Epithelial cell of proximal tubule (primary cell): ENCODE results near the gene AMPH. TPM values are rescaled to one million over a fixed set of nuclear protein-coding genes. Genes with fewer than 3 reads are reported as not detected.
"Not testable (repeated sequence)": the region's sequence is repeated elsewhere in the genome, so short reads cannot be mapped to it uniquely, and the experiment has no call there.

Experiments used
- DNase-seq: peaks from one replicate; pipeline ENCODE4 v3.0.0-alpha.2; 2011; ENCODE audit warnings: low read depth
- H3K4me3 ChIP-seq: 2 replicates; pipeline ENCODE4 v1.5.1; 2011; ENCODE audit warnings: low read depth, mild to moderate bottlenecking, low read length
- CTCF ChIP-seq: conservative IDR thresholded peaks from 2 replicates; pipeline ENCODE4 v1.5.1; 2012; ENCODE audit warnings: low read depth, mild to moderate bottlenecking, low read length
- total RNA-seq: library from RNA; depleted of rRNA; stranded (reverse); fragments of >200 nt; gene quantifications from 2 replicates; pipeline ENCODE4 v1.2.3, GENCODE V29; 2015

The AMPH gene
- total RNA-seq, 1 donor from 2014 or later: 0.06 TPM

DNA sequence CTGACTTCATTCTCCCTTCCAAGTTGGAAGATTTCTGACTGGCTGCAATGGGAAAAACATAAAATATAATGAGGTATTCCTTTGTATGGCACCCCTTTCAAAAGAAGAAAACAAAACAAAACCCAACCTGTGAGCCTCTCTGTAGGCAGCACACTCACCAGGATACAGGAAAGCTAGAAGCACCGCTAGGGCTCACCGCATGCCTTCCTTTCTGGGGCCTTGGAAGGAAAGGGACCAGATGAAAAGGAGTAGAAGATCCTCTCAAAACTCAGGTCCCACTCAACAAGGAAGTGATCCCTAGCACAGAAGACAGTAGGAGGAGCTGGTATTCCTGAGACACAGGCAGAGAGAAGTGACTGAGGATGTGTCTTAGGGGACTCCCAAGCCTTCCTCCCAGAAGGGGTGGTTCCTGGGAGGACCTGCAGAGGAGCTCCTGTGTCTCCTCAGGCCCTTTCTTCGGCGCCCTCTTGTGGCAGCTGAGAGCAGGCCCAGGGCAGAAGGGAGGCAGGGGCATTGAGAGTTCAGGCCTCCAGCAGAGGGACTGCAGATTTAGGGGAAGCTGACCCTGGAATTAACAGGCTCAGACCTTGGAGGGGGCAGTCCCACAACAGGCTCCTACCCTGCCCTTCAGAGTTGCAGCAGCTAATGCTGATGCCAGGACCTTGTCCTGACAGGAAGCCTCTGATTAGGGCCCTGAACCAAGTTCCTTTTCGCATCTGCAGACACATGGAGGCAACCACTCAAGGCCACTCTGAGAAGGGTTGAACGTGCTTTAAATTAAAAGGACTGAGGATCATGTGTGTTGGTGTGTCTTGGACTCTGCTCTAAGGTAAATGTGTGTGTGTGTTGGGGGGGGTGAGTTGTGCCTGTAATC, 285.6 kb downstream of the AMPH start:
- peak; percentile 79 for TF ChIP-seq CTCF
- not testable (repeated sequence) for H3K4me3 ChIP-seq, DNase-seq

- not testable (repeated sequence) for H3K4me3 ChIP-seq, DNase-seq
Measured at GRCh38 chr7:38344741-38345140, 286.4 kb downstream of the AMPH start.

DNA sequence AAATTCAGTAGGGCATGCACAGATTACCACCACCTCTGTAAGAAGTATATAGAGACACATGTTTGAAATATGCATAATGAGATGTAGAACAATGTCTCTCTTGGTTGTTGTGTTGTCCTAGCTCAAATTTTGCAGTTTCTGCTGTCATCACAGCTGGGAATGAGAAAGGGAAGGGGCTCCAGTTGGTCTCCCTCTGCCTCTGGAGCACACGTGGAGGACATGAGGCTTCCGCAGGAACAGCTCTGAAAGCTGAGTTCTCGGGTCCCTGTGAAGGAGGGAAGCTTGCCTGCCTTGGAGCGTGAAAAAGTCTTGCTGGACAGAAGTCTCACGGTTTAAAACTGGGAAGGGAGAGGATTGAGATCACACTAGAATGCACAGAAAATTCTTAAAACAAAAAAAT, 289.0 kb downstream of the AMPH start:
- H3K4me3 ChIP-seq, DNase-seq: not testable (repeated sequence)

DNA sequence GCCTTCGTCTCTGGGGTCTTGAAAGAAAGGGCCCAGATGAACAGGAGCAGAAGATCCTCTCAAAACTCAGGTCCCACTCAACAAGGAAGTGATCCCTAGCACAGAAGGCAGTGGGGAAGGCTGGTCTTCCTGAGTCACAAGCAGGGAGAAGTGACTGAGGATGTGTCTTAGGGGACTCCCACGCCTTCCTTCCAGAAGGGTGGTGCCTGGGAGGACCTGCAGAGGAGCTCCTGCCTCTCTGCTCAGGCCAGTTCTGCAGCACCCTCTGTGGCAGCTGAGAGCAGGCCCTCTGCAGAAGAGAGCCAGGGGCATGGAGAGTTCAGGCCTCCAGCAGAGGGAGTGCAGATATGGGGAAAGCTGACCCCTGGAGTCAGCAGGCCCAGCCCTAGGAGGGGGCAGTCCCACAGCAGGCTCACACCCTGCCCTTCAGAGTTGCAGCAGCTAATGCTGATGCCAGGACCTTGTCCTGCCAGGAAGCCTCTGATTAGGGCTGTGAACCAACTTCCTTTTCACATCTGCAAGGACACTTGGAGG, 289.9 kb downstream of the AMPH start:
- DNase-seq: not testable (repeated sequence)
- peak; percentile 27 for TF ChIP-seq CTCF

DNA sequence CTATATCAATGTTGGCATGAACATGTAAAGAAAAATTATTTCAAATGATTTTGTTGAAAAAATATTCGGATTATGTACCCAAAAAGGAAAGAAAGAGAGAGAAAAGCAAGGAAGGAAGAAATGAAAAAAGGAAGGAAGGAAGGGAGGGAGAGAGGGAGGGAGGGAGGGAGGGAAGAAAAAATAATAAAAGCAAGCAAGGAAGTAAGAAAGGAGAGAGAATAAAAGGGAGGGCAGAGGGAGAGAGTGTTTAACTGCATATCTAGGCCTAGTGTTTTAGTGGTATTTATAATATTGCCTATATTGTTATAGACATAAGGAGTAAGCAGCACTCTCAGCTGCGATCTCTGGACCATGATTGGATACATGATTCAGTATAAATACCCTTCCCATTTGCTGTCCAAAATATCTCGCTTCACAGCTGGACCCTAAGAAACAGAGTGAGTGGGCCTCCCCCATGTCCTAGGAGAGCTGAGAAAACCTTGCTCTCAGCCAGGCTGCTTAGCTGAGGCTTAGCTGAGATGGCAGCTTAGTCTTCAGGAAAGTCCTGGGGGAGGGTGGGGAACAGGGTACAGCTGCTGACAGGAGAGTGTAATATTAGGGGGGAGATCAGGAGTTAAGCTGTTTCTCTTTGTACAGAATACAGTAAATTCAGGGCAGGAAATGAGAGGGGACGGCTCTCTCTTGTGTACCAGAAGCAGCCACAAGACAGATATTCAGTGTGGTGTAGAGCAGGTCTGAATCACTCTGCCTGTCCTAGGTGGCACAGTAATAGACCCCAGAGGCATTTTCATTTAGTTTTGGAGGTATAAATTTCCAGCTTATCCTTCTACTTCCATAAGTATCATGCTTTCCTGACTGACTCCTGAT, 291.0 kb downstream of the AMPH start:
- no peak for DNase-seq
- TF ChIP-seq CTCF: no peak
- H3K4me3 ChIP-seq: no peak overlapping the region

More for the DNA sequence above, 289.9 kb downstream of the AMPH start:
- H3K4me3 ChIP-seq: not testable (repeated sequence)

DNA sequence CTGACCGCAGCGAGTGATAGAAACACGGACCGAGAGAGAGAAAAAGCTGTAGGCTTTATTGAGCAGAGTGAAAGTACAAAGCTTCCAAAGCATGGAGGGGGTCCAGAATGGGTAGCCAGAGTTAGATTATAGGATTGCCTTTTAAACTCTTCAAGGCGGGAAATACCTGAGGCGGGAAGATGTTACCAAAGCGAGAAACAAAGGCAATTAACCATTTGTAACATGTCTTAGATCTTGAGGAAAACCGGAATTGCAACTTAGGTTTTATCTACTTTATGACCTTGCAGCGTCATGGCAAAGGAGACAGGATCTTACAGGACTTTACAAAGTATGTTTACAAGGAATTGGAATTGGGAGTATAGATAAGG, 295.0 kb downstream of the AMPH start:
- DNase-seq, H3K4me3 ChIP-seq: not testable (repeated sequence)

DNA sequence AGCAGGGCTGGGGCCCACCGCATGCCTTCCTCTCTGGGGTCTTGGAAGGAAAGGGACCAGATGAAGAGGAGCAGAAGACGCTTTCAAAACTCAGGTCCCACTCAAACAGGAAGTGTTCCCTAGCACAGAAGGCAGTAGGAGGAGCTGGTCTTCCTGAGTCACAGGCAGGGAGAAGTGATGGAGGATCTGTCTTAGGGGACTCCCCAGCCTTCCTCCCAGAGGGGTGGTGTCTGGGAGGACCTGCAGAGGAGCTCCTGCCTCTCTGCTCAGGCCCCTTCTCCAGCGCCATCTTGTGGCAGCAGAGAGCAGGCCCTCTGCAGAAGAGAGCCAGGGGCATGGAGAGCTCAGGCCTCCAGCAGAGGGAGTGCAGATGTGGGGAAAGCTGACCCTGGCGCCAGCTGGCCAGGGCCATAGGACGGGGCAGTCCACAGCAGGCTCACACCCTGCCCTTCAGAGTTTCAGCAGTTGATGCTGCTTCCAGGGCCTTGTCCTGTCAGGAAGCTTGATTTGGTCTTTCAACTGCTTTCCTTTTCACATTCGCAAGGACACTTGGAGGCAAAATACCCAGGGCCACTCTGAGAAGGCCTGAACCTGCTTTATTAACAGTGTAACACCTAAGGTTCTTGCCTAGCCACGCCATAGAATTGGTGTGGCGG, 295.6 kb downstream of the AMPH start:
- peak; percentile 99 for TF ChIP-seq CTCF
- DNase-seq: peak; percentile 39
- H3K4me3 ChIP-seq: no peak overlapping the region

- TF ChIP-seq CTCF: no peak
- DNase-seq: no peak
- no peak overlapping the region for H3K4me3 ChIP-seq
Measured at GRCh38 chr7:38335128-38335491, 296.1 kb downstream of the AMPH start.
